Endodermal cell (in vitro differentiated cells): Measurements from ENCODE around the gene IRF7. TPM values are rescaled to one million over a fixed set of nuclear protein-coding genes. Genes with fewer than 3 reads are reported as not detected.
"Not testable (repeated sequence)": the region's sequence is repeated elsewhere in the genome, so short reads cannot be mapped to it uniquely, and the experiment has no call there.

Experiments used
- DNase-seq: peaks from one replicate; pipeline ENCODE4 v3.0.0-alpha.2; 2017
- H3K27ac ChIP-seq: 2 replicates; pipeline ENCODE4 v1.5.1; 2013; ENCODE audit warnings: mild to moderate bottlenecking, low read depth, low read length, moderate library complexity
- H3K27me3 ChIP-seq: 2 replicates; pipeline ENCODE4 v1.6.1; 2013; ENCODE audit warnings: mild to moderate bottlenecking, low read length, moderate library complexity; ENCODE audit not compliant: insufficient read depth, control insufficient read depth, poor library complexity, severe bottlenecking
- H3K36me3 ChIP-seq: 2 replicates; pipeline ENCODE4 v1.7.0; 2013; ENCODE audit warnings: mild to moderate bottlenecking, low read length, moderate library complexity; ENCODE audit not compliant: control insufficient read depth, insufficient read depth
- H3K4me1 ChIP-seq: one replicate; pipeline ENCODE4 v1.7.0; 2013; ENCODE audit warnings: low read length; ENCODE audit not compliant: control insufficient read depth, insufficient read depth
- H3K4me3 ChIP-seq: 2 replicates; pipeline ENCODE4 v1.5.1; 2013; ENCODE audit warnings: mild to moderate bottlenecking, low read length, moderate library complexity
- H3K9ac ChIP-seq: 2 replicates; pipeline ENCODE4 v1.6.1; 2013; ENCODE audit warnings: mild to moderate bottlenecking, low read length, moderate library complexity; ENCODE audit not compliant: poor library complexity, severe bottlenecking; ENCODE audit errors: extremely low read depth
- H3K9me3 ChIP-seq: 2 replicates; pipeline ENCODE4 v1.6.1; 2013; ENCODE audit warnings: mild to moderate bottlenecking, low read length, moderate library complexity; ENCODE audit not compliant: control insufficient read depth
- H3K27ac Mint-ChIP-seq: 2 replicates; pipeline ENCODE4 v1.8.0; 2020; ENCODE audit warnings: mixed read lengths
- H3K27me3 Mint-ChIP-seq: 2 replicates; pipeline ENCODE4 v1.8.0; 2021; ENCODE audit warnings: mild to moderate bottlenecking, mixed read lengths; ENCODE audit not compliant: insufficient read depth
- H3K36me3 Mint-ChIP-seq: 2 replicates; pipeline ENCODE4 v1.8.0; 2020; ENCODE audit warnings: low read depth, mixed read lengths
- H3K4me1 Mint-ChIP-seq: 2 replicates; pipeline ENCODE4 v1.8.0; 2020; ENCODE audit warnings: mixed read lengths
- H3K4me3 Mint-ChIP-seq: 2 replicates; pipeline ENCODE4 v1.8.0; 2020; ENCODE audit warnings: mild to moderate bottlenecking, moderate library complexity, mixed read lengths
- H3K9me3 Mint-ChIP-seq: 2 replicates; pipeline ENCODE4 v1.8.0; 2020; ENCODE audit warnings: mild to moderate bottlenecking, mixed read lengths
- CTCF ChIP-seq: fragments of 200-600 bp; sonication (generic); conservative IDR thresholded peaks from 2 replicates; pipeline ENCODE4 v1.5.0; 2021; ENCODE audit warnings: antibody characterized with exemption, mild to moderate bottlenecking
- WGBS, 2 experiments: methylation state at CpG; one replicate each; pipeline versions ENCODE4 v1.1.5 to v1.1.7; 2013; ENCODE audit warnings: missing lambda C conversion rate in 2 of 2, mixed read lengths in 1 of 2; ENCODE audit not compliant: insufficient coverage in 1 of 2, insufficient read length in 1 of 2; 5-methylcytosine and 5-hydroxymethylcytosine counted together
- total RNA-seq, 2 donors: library from RNA; stranded (reverse); fragmentation: NEBNext Ultra II Directional in 1 of 2; extraction: Animal tissue kit (Norgen Biotek cat#: 25700) in 1 of 2; gene quantifications; 2 replicates in 1 of 2; 3 replicates in 1 of 2; pipeline ENCODE4 v1.2.1, GENCODE V29; 2021

Gene IRF7
- total RNA-seq, 2 donors from 2014 or later, result 9.3 to 16.8 TPM

- no peaks in the 10 kb centered on the region for H3K36me3 Mint-ChIP-seq
- DNase-seq, result peak; percentile 57
- Histone ChIP-seq H3K4me1 (peaks cover 29% of the 10 kb centered on the region), H3K9ac (peak overlapping the region; percentile 11), H3K27ac (no peak overlapping the region), H3K9me3 (no peaks in the 10 kb centered on the region), H3K36me3 (no peaks in the 10 kb centered on the region), H3K4me3 (peak overlapping the region; percentile 78), H3K27me3 (peaks cover 13% of the 10 kb centered on the region)
- H3K4me3 Mint-ChIP-seq, result peak overlapping the region; percentile 79
- TF ChIP-seq CTCF, result no peak
- H3K9me3 Mint-ChIP-seq, result no peaks in the 10 kb centered on the region
- peak overlapping the region; percentile 76 for H3K27ac Mint-ChIP-seq
- H3K27me3 Mint-ChIP-seq, result peaks cover 28% of the 10 kb centered on the region
- H3K4me1 Mint-ChIP-seq, result peaks cover 36% of the 10 kb centered on the region
- WGBS, 2 experiments, result 18 to 30% methylated on average over 15 to 25 of the region's 25 CpGs
Observed at GRCh38 chr11:574632-575312, 41.0 kb downstream of the IRF7 start.

GRCh38 chr11:574031-574570 lies 41.6 kb downstream of the IRF7 start:
- 58 to 68% methylated on average over 8 to 13 of the region's 14 CpGs for WGBS, 2 experiments
- not testable (repeated sequence) for H3K9me3 ChIP-seq, H3K9ac ChIP-seq, DNase-seq, H3K36me3 ChIP-seq, H3K36me3 Mint-ChIP-seq, H3K27ac ChIP-seq, H3K9me3 Mint-ChIP-seq, H3K27ac Mint-ChIP-seq
- H3K4me1 Mint-ChIP-seq, result peaks cover 32% of the 10 kb centered on the region
- Histone ChIP-seq H3K27me3 (peaks cover 13% of the 10 kb centered on the region), H3K4me3 (peak overlapping the region; percentile 78), H3K4me1 (peaks cover 27% of the 10 kb centered on the region)
- peaks cover 30% of the 10 kb centered on the region for H3K27me3 Mint-ChIP-seq
- H3K4me3 Mint-ChIP-seq, result peak overlapping the region; percentile 79

- WGBS, 2 experiments, result 91 to 94% methylated on average over 12 to 16 of the region's 16 CpGs
- Histone ChIP-seq H3K27ac (no peak overlapping the region), H3K9ac (no peak overlapping the region), H3K36me3 (no peaks in the 10 kb centered on the region), H3K4me3 (no peak overlapping the region), H3K4me1 (peaks cover 18% of the 10 kb centered on the region), H3K27me3 (peaks cover 13% of the 10 kb centered on the region), H3K9me3 (no peaks in the 10 kb centered on the region)
- Mint-ChIP-seq H3K36me3 (no peaks in the 10 kb centered on the region), H3K9me3 (no peaks in the 10 kb centered on the region), H3K27me3 (peaks cover 31% of the 10 kb centered on the region), H3K4me3 (no peak overlapping the region), H3K27ac (no peak overlapping the region), H3K4me1 (peaks cover 23% of the 10 kb centered on the region)
- TF ChIP-seq CTCF, result no peak
- DNase-seq, result no peak
Observed at GRCh38 chr11:573146-573759, 42.5 kb downstream of the IRF7 start.
